ENCODE measurements around the gene MEOX2. TPM values are rescaled to one million over a fixed set of nuclear protein-coding genes. Genes with fewer than 3 reads are reported as not detected.

The MEOX2 gene
- total RNA-seq, 1 donor from 2014 or later, result 7.7 TPM

DNA sequence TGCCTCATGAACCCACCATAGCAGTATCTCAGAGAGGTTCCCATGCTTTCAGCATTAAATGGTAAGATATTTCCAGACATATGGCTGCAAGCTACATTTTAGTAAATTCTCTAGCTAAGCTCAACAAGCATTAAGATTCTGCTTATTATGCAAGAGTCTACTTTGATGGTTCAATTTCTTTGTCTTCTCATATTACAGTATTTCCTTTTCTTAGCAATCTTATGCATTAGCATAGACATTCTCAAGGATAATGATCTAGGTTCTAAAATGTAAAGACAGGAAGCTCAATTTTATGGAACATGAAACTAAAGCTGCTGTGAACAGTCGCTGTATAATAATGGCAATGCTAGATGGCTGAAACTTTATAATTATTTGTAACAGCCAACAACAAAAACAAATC lies 39.2 kb downstream of the MEOX2 start:
- TF ChIP-seq, protein P1, sequence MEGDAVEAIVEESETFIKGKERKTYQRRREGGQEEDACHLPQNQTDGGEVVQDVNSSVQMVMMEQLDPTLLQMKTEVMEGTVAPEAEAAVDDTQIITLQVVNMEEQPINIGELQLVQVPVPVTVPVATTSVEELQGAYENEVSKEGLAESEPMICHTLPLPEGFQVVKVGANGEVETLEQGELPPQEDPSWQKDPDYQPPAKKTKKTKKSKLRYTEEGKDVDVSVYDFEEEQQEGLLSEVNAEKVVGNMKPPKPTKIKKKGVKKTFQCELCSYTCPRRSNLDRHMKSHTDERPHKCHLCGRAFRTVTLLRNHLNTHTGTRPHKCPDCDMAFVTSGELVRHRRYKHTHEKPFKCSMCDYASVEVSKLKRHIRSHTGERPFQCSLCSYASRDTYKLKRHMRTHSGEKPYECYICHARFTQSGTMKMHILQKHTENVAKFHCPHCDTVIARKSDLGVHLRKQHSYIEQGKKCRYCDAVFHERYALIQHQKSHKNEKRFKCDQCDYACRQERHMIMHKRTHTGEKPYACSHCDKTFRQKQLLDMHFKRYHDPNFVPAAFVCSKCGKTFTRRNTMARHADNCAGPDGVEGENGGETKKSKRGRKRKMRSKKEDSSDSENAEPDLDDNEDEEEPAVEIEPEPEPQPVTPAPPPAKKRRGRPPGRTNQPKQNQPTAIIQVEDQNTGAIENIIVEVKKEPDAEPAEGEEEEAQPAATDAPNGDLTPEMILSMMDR (IDR thresholded peaks at IDR 0.05; ENCODE audit: borderline replicate concordance), result no peak
- H3K4me3 ChIP-seq, result no peak overlapping the region
- intact Hi-C loops (cut with micrococcal nuclease), result no loop called here
- peaks cover 56% of the 10 kb centered on the region for H3K4me1 ChIP-seq
- peaks cover 2% of the 10 kb centered on the region for H3K9me3 ChIP-seq (replicated peaks)
- no peak overlapping the region for H3K27ac ChIP-seq (replicated peaks)
- DNase-seq, result no peak
- H3K36me3 ChIP-seq, result no peaks in the 10 kb centered on the region
- H3K27me3 ChIP-seq (ENCODE audit: low read depth), result no peaks in the 10 kb centered on the region

DNA sequence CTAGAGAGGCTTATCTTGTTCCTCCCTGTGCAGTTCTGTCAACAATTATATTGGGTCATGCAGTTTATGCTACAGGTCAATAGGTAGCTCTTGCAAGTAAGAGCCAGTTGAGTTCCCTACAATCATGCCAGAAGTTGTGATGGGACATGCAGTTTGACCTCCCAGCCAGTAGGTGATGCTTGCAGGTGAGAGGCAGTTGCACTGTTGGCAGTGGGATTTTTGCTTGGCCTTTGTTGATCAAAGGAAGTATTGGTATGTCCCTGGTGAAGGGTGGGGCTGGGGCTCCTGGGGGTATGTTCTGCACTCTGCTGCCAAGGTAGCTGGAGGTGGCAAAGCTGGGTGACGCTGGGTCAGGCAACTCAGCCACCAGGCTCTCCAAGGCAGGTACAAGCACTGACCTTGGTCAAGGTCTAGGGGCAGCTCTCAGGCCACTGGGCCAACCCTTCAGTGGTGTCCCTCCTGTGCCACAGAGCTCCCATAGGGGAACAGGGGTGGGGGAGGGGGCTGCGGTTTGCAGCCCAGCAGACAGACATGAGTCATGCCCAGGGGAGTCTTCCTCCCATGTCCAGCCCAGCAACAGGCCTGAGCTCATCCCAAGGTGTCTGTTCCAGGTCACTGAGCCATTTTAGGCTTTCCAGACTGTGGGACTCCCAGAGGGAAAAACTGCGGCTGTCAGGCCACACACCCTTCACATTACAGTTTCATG lies 43.3 kb downstream of the MEOX2 start:
- no peak for DNase-seq
- TF ChIP-seq, protein P1 (IDR thresholded peaks at IDR 0.05; ENCODE audit: borderline replicate concordance), result no peak
- intact Hi-C loops (cut with micrococcal nuclease), result no loop called here
- H3K27me3 ChIP-seq (ENCODE audit: low read depth), result no peaks in the 10 kb centered on the region
- peaks cover 31% of the 10 kb centered on the region for H3K4me1 ChIP-seq
- no peaks in the 10 kb centered on the region for H3K36me3 ChIP-seq
- H3K4me3 ChIP-seq, result no peak overlapping the region
- no peak overlapping the region for H3K27ac ChIP-seq (replicated peaks)
- H3K9me3 ChIP-seq (replicated peaks), result peaks cover 11% of the 10 kb centered on the region

DNA sequence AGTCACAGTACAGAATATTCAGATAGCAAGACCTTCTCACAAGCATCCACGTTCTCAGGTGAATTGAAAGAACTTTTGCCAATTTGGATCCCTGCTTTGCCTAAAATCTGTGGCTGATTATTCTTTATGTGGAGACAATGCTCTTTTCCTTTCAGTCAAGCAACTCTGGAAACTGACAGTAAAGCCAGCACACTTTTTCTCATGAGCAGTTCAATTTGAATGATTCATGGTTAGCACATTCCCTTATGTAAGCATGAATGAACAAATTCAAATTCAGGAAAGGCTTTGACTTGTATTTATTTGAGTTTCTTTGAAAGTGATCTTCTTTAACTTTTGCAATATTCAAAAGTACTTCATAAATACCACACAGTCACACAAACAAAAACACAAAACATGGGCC lies 57.6 kb downstream of the MEOX2 start:
- Histone ChIP-seq H3K27me3 (ENCODE audit: low read depth) (no peaks in the 10 kb centered on the region), H3K4me3 (no peak overlapping the region), H3K27ac (replicated peaks) (no peak overlapping the region), H3K36me3 (peaks cover 22% of the 10 kb centered on the region), H3K4me1 (peaks cover 24% of the 10 kb centered on the region), H3K9me3 (replicated peaks) (no peaks in the 10 kb centered on the region)
- intact Hi-C loops (cut with micrococcal nuclease), result no loop called here
- TF ChIP-seq, protein P1 (IDR thresholded peaks at IDR 0.05; ENCODE audit: borderline replicate concordance), result no peak
- DNase-seq, result no peak

DNA sequence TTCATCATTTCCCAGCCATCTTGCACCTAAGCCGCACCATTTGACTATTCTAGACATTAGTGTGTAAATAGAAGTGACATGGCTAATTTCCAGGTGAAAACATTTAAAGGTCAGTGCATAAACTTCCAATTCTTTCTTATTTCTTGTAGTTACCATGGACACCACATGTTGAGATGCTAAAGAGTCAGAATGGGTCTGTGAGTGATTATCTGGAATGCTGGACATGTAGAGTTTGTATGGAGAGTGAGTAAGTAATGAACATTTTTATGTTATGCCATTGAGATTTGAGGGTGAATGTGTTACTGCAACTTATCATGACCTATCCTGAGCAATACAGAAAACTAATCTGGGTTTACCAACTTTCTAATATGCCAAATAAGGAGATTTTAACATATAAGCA lies 60.4 kb downstream of the MEOX2 start:
- Histone ChIP-seq H3K4me3 (no peak overlapping the region), H3K9me3 (replicated peaks) (no peaks in the 10 kb centered on the region), H3K27ac (replicated peaks) (no peak overlapping the region), H3K4me1 (peaks cover 24% of the 10 kb centered on the region), H3K36me3 (peaks cover 27% of the 10 kb centered on the region), H3K27me3 (ENCODE audit: low read depth) (no peaks in the 10 kb centered on the region)
- TF ChIP-seq, protein P1 (IDR thresholded peaks at IDR 0.05; ENCODE audit: borderline replicate concordance), result no peak
- intact Hi-C loops (cut with micrococcal nuclease), result no loop called here
- no peak for DNase-seq

DNA sequence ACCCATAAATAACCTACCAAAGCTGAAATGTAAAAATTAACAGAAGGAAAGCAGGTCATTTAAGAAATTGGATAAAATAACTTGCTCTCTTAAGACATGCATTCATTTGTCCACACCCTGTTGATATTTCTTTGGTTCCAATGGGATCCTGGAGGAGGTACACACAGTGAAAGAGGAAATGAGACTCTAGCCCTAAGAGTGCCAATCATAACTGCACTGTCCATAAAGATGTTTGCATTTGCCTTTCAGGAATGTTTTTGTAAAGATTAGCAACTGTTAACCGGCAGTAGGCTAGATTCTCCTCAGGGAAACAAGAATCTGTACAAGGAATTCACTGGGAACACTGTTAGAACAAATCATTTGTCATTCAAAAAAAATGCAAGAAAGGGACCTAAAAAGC lies 61.0 kb downstream of the MEOX2 start:
- no peak for DNase-seq
- Histone ChIP-seq H3K4me1 (peaks cover 24% of the 10 kb centered on the region), H3K36me3 (peaks cover 27% of the 10 kb centered on the region), H3K4me3 (no peak overlapping the region), H3K9me3 (replicated peaks) (no peaks in the 10 kb centered on the region), H3K27ac (replicated peaks) (no peak overlapping the region), H3K27me3 (ENCODE audit: low read depth) (no peaks in the 10 kb centered on the region)
- intact Hi-C loops (cut with micrococcal nuclease), result no loop called here
- TF ChIP-seq, protein P1 (IDR thresholded peaks at IDR 0.05; ENCODE audit: borderline replicate concordance), result no peak
